HEK293 (cell line): ENCODE results near the gene SSBP3.

Experiments
- CTCF ChIA-PET: fragments of 350-600 bp; formaldehyde crosslinking; extraction: SDS; loops from one replicate; lab custom pipeline; 2021; ENCODE audit warnings: antibody characterized with exemption; lab: Yijun Ruan, JAX
- POLR2A ChIA-PET: fragments of 300-600 bp; formaldehyde crosslinking; extraction: SDS; loops from one replicate; lab custom pipeline; 2020; ENCODE audit warnings: antibody characterized with exemption, inconsistent platforms; lab: Yijun Ruan, JAX
- H3K27ac ChIP-seq: fragments of 200-500 bp; sonication (Bioruptor generic); 2 replicates; pipeline ENCODE4 v1.5.1; 2014; ENCODE audit warnings: low read depth, low read length, control low read depth, inconsistent platforms; ENCODE audit errors: extremely low read depth
- H3K36me3 ChIP-seq, 2 experiments: fragments of 200-500 bp in 1 of 2; sonication (Bioruptor generic) in 1 of 2; 1 replicate in 1 of 2; 2 replicates in 1 of 2; pipeline ENCODE4 v1.5.1; 2014 to 2017; ENCODE audit warnings: inconsistent platforms in 2 of 2, low read length in 2 of 2; ENCODE audit not compliant: control insufficient read depth in 2 of 2, insufficient read depth in 1 of 2
- H3K4me1 ChIP-seq: fragments of 200-500 bp; sonication (Bioruptor generic); 2 replicates; pipeline ENCODE4 v1.5.1; 2014; ENCODE audit warnings: mild to moderate bottlenecking, low read length, inconsistent platforms; ENCODE audit not compliant: control insufficient read depth, insufficient read depth
- H3K4me3 ChIP-seq: 2 replicates; pipeline ENCODE4 v1.5.1; 2011; ENCODE audit warnings: low read depth, mild to moderate bottlenecking, control low read depth, low read length, moderate library complexity
- H3K9me3 ChIP-seq: fragments of 200-500 bp; sonication (Bioruptor generic); 2 replicates; pipeline ENCODE4 v1.5.1; 2014; ENCODE audit warnings: low read depth, low read length, inconsistent platforms; ENCODE audit not compliant: control insufficient read depth, insufficient read depth
- EGR2 ChIP-seq: fragments of 450-650 bp; formaldehyde crosslinking; IDR thresholded peaks from 2 replicates; pipeline ENCODE4 v1.5.1; 2016; ENCODE audit warnings: low read depth, missing biosample characterization, missing genetic modification characterization
- KLF1 ChIP-seq: fragments of 450-650 bp; formaldehyde crosslinking; IDR thresholded peaks from 2 replicates; pipeline ENCODE4 v1.5.1; 2016; ENCODE audit warnings: missing biosample characterization, missing genetic modification characterization
- KLF10 ChIP-seq: fragments of 450-650 bp; IDR thresholded peaks from 2 replicates; pipeline ENCODE4 v1.5.1; 2018; ENCODE audit warnings: missing biosample characterization, mild to moderate bottlenecking, missing genetic modification characterization
- MEIS1 ChIP-seq: sonication (generic); formaldehyde crosslinking; IDR thresholded peaks from 2 replicates; pipeline ENCODE4 v1.8.1; 2022; ENCODE audit warnings: missing genetic modification reagents, mild to moderate bottlenecking, borderline replicate concordance
- PBX3 ChIP-seq: sonication (generic); formaldehyde crosslinking; IDR thresholded peaks from 2 replicates; pipeline ENCODE4 v1.8.1; 2022; ENCODE audit warnings: mild to moderate bottlenecking, moderate library complexity, missing genetic modification reagents
- REPIN1 ChIP-seq: fragments of 450-650 bp; formaldehyde crosslinking; IDR thresholded peaks from 2 replicates; pipeline ENCODE4 v1.5.1; 2017; ENCODE audit warnings: missing biosample characterization, missing genetic modification characterization, low read depth
- SP7 ChIP-seq: fragments of 450-650 bp; formaldehyde crosslinking; IDR thresholded peaks from 2 replicates; pipeline ENCODE4 v1.5.1; 2016; ENCODE audit warnings: missing biosample characterization, missing genetic modification characterization
- TRIM28 ChIP-seq: IDR thresholded peaks from 2 replicates; pipeline ENCODE4 v1.6.1; 2011; ENCODE audit warnings: low read length, control low read depth, borderline replicate concordance
- YY1 ChIP-seq: fragments of 450-650 bp; formaldehyde crosslinking; IDR thresholded peaks from 2 replicates; pipeline ENCODE4 v1.5.1; 2018; ENCODE audit warnings: missing biosample characterization, missing genetic modification characterization
- YY2 ChIP-seq: fragments of 450-650 bp; formaldehyde crosslinking; IDR thresholded peaks from 2 replicates; pipeline ENCODE4 v1.5.1; 2016; ENCODE audit warnings: missing biosample characterization, missing genetic modification characterization
- ZBTB17 ChIP-seq: fragments of 450-650 bp; formaldehyde crosslinking; IDR thresholded peaks from 2 replicates; pipeline ENCODE4 v1.5.1; 2016; ENCODE audit warnings: missing biosample characterization, missing genetic modification characterization
- ZBTB21 ChIP-seq: fragments of 450-650 bp; formaldehyde crosslinking; IDR thresholded peaks from 2 replicates; pipeline ENCODE4 v1.5.1; 2017; ENCODE audit warnings: missing biosample characterization, missing genetic modification characterization
- ZFHX2 ChIP-seq: fragments of 450-650 bp; formaldehyde crosslinking; conservative IDR thresholded peaks from 2 replicates; pipeline ENCODE4 v1.5.1; 2016; ENCODE audit warnings: missing biosample characterization, missing genetic modification characterization
- ZFP41 ChIP-seq: fragments of 450-650 bp; formaldehyde crosslinking; IDR thresholded peaks from 2 replicates; pipeline ENCODE4 v1.5.1; 2016; ENCODE audit warnings: missing biosample characterization, missing genetic modification characterization, borderline replicate concordance
- ZNF311 ChIP-seq: fragments of 450-650 bp; formaldehyde crosslinking; IDR thresholded peaks from 2 replicates; pipeline ENCODE4 v1.5.1; 2017; ENCODE audit warnings: missing biosample characterization, missing genetic modification characterization, borderline replicate concordance
- ZNF530 ChIP-seq: fragments of 450-650 bp; formaldehyde crosslinking; IDR thresholded peaks from 2 replicates; pipeline ENCODE4 v1.5.1; 2016; ENCODE audit warnings: low read depth, missing biosample characterization, missing genetic modification characterization
- ZNF610 ChIP-seq: fragments of 450-650 bp; formaldehyde crosslinking; IDR thresholded peaks from 2 replicates; pipeline ENCODE4 v1.5.1; 2016; ENCODE audit warnings: missing biosample characterization, missing genetic modification characterization, borderline replicate concordance
- ZNF629 ChIP-seq: fragments of 450-650 bp; formaldehyde crosslinking; IDR thresholded peaks from 2 replicates; pipeline ENCODE4 v1.5.1; 2017; ENCODE audit warnings: missing biosample characterization, missing genetic modification characterization
- ZNF664 ChIP-seq: fragments of 450-650 bp; formaldehyde crosslinking; IDR thresholded peaks from 2 replicates; pipeline ENCODE4 v1.5.1; 2016; ENCODE audit warnings: missing biosample characterization, missing genetic modification characterization
- ZNF677 ChIP-seq: fragments of 450-650 bp; IDR thresholded peaks from 2 replicates; pipeline ENCODE4 v1.5.0; 2018; ENCODE audit warnings: missing biosample characterization, mild to moderate bottlenecking, missing genetic modification characterization, moderate library complexity
- ZNF692 ChIP-seq: fragments of 450-650 bp; formaldehyde crosslinking; IDR thresholded peaks from 2 replicates; pipeline ENCODE4 v1.5.1; 2016; ENCODE audit warnings: missing biosample characterization, missing genetic modification characterization
- TF ChIP-seq, protein P1 (sequence below): fragments of 450-650 bp; formaldehyde crosslinking; IDR thresholded peaks from 2 replicates; pipeline ENCODE4 v1.5.1; 2016; ENCODE audit warnings: missing biosample characterization, missing genetic modification characterization
- TF ChIP-seq, protein P2 (sequence below): fragments of 450-650 bp; formaldehyde crosslinking; IDR thresholded peaks from 2 replicates; pipeline ENCODE4 v1.5.0; 2017; ENCODE audit warnings: missing biosample characterization, missing genetic modification characterization, borderline replicate concordance
- TF ChIP-seq, protein P3 (sequence below): fragments of 450-650 bp; IDR thresholded peaks from 2 replicates; pipeline ENCODE4 v1.5.1; 2018; ENCODE audit warnings: missing biosample characterization, missing genetic modification characterization
- TF ChIP-seq, protein P4 (sequence below): fragments of 450-650 bp; formaldehyde crosslinking; IDR thresholded peaks from 2 replicates; pipeline ENCODE4 v1.5.1; 2016; ENCODE audit warnings: missing biosample characterization, missing genetic modification characterization, low read depth

The SSBP3 gene

GRCh38 chr1:54357967-54358366, 48.2 kb downstream of the SSBP3 start:
- TF ChIP-seq ZNF610 (no peak), ZNF629 (tag by site-specific recombination) (no peak), ZBTB17 (tag by site-specific recombination) (no peak), ZFP41 (no peak), KLF10 (tag by site-specific recombination) (no peak), ZNF311 (tag by site-specific recombination) (no peak), YY1 (tag by site-specific recombination) (no peak), ZNF664 (tag by site-specific recombination) (no peak)
- TF ChIP-seq, protein P1, sequence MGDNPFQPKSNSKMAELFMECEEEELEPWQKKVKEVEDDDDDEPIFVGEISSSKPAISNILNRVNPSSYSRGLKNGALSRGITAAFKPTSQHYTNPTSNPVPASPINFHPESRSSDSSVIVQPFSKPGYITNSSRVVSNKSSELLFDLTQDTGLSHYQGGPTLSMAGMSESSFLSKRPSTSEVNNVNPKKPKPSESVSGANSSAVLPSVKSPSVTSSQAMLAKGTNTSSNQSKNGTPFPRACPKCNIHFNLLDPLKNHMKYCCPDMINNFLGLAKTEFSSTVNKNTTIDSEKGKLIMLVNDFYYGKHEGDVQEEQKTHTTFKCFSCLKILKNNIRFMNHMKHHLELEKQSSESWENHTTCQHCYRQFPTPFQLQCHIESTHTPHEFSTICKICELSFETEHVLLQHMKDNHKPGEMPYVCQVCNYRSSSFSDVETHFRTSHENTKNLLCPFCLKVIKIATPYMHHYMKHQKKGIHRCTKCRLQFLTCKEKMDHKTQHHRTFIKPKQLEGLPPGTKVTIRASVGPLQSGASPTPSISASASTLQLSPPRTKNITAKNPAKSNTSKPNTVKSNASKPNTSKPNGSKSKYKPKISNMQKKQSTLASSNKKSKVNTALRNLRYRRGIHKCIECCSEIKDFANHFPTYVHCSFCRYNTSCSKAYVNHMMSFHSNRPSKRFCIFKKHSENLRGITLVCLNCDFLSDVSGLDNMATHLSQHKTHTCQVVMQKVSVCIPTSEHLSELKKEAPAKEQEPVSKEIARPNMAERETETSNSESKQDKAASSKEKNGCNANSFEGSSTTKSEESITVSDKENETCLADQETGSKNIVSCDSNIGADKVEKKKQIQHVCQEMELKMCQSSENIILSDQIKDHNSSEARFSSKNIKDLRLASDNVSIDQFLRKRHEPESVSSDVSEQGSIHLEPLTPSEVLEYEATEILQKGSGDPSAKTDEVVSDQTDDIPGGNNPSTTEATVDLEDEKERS (tag by site-specific recombination), result no peak
- no peak overlapping the region for H3K27ac ChIP-seq
- CTCF ChIA-PET, result interaction anchor here (1.5 kb wide), 1 partner anchor 132 kb away, joined by 7 read pairs; no protein-coding TSS in a partner anchor
- H3K9me3 ChIP-seq, result no peaks in the 10 kb centered on the region
- peaks cover 4% of the 10 kb centered on the region; the same call in 1 of the 2 replicates for H3K4me1 ChIP-seq
- POLR2A ChIA-PET, result interaction anchor here (1.4 kb wide), 1 partner anchor 158 kb away, joined by 3 read pairs; the partner anchor contains the start of genes CYB5RL and MRPL37
- H3K4me3 ChIP-seq, result no peak overlapping the region
- H3K36me3 ChIP-seq, result peaks cover 0 to 15% of the 10 kb centered on the region in 2 experiments; a peak in 1 of 3 replicates

DNA sequence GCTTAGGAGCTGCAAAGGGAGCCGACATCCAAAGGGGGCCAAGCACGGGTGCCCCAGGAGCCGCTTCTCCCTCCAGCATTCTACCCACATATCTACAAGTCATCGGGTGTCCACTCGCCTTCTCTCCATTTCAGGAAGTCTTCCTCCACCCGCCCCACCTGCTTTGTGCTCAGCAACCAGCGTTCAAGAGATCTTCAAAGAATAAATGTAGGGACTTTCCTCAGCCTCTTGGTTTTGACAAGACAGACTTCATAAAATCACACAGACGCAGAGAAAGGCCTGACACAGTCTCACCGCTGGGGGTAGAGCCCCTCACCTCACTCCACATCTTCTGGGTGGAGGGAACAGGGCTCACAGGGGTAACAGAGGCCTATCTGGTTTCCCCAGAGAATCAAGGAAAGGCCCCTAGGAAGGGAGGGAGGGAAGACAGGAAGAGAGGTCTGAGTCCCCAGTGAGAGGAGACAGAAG, 49.5 kb downstream of the SSBP3 start:
- ChIA-PET CTCF (no interaction called here), POLR2A (no interaction called here)
- no peak overlapping the region for H3K4me3 ChIP-seq
- peaks cover 0 to 15% of the 10 kb centered on the region in 2 experiments; a peak in 1 of 3 replicates for H3K36me3 ChIP-seq
- H3K27ac ChIP-seq, result no peak overlapping the region
- no peaks in the 10 kb centered on the region for H3K9me3 ChIP-seq
- TF ChIP-seq EGR2 (tag by site-specific recombination) (no peak), ZNF692 (tag by site-specific recombination) (no peak), ZFHX2 (tag by site-specific recombination) (no peak), ZBTB21 (no peak), YY2 (tag by site-specific recombination) (no peak), PBX3 (CRISPR knock-in tag) (no peak), MEIS1 (CRISPR knock-in tag) (no peak), KLF1 (tag by site-specific recombination) (no peak), ZNF610 (no peak), TRIM28 (no peak), ZNF530 (no peak), ZNF677 (tag by site-specific recombination) (no peak), REPIN1 (tag by site-specific recombination) (no peak), SP7 (no peak)
- TF ChIP-seq, protein P2, sequence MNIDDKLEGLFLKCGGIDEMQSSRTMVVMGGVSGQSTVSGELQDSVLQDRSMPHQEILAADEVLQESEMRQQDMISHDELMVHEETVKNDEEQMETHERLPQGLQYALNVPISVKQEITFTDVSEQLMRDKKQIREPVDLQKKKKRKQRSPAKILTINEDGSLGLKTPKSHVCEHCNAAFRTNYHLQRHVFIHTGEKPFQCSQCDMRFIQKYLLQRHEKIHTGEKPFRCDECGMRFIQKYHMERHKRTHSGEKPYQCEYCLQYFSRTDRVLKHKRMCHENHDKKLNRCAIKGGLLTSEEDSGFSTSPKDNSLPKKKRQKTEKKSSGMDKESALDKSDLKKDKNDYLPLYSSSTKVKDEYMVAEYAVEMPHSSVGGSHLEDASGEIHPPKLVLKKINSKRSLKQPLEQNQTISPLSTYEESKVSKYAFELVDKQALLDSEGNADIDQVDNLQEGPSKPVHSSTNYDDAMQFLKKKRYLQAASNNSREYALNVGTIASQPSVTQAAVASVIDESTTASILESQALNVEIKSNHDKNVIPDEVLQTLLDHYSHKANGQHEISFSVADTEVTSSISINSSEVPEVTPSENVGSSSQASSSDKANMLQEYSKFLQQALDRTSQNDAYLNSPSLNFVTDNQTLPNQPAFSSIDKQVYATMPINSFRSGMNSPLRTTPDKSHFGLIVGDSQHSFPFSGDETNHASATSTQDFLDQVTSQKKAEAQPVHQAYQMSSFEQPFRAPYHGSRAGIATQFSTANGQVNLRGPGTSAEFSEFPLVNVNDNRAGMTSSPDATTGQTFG (tag by site-specific recombination), result no peak
- TF ChIP-seq, protein P3, sequence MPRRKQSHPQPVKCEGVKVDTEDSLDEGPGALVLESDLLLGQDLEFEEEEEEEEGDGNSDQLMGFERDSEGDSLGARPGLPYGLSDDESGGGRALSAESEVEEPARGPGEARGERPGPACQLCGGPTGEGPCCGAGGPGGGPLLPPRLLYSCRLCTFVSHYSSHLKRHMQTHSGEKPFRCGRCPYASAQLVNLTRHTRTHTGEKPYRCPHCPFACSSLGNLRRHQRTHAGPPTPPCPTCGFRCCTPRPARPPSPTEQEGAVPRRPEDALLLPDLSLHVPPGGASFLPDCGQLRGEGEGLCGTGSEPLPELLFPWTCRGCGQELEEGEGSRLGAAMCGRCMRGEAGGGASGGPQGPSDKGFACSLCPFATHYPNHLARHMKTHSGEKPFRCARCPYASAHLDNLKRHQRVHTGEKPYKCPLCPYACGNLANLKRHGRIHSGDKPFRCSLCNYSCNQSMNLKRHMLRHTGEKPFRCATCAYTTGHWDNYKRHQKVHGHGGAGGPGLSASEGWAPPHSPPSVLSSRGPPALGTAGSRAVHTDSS (tag by site-specific recombination), result no peak
- TF ChIP-seq, protein P4, sequence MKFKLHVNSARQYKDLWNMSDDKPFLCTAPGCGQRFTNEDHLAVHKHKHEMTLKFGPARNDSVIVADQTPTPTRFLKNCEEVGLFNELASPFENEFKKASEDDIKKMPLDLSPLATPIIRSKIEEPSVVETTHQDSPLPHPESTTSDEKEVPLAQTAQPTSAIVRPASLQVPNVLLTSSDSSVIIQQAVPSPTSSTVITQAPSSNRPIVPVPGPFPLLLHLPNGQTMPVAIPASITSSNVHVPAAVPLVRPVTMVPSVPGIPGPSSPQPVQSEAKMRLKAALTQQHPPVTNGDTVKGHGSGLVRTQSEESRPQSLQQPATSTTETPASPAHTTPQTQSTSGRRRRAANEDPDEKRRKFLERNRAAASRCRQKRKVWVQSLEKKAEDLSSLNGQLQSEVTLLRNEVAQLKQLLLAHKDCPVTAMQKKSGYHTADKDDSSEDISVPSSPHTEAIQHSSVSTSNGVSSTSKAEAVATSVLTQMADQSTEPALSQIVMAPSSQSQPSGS (tag by site-specific recombination), result no peak
- H3K4me1 ChIP-seq, result peaks cover 4% of the 10 kb centered on the region; the same call in 1 of the 2 replicates
